Smooth muscle cell (in vitro differentiated cells): ENCODE results near the gene CIAO2A. TPM values are rescaled to one million over a fixed set of nuclear protein-coding genes. Genes with fewer than 3 reads are reported as not detected.

Source experiments
- DNase-seq: peaks from one replicate; lab custom pipeline; 2025; ENCODE audit not compliant: unreplicated experiment; lab: John Stamatoyannopoulos, UW
- H2AFZ ChIP-seq: fragments of 200-600 bp; sonication (generic); 2 replicates; pipeline ENCODE4 v1.6.0; 2016; ENCODE audit warnings: antibody characterized with exemption, low read depth, mild to moderate bottlenecking
- H3F3A ChIP-seq: fragments of 200-600 bp; sonication (generic); 2 replicates; pipeline ENCODE4 v1.6.0; 2017; ENCODE audit warnings: antibody characterized with exemption, low read depth
- H3K27ac ChIP-seq: fragments of 200-600 bp; sonication (generic); 2 replicates; pipeline ENCODE4 v1.5.1; 2016; ENCODE audit warnings: low read depth, mild to moderate bottlenecking
- H3K27me3 ChIP-seq: fragments of 200-600 bp; sonication (generic); 2 replicates; pipeline ENCODE4 v1.6.1; 2016; ENCODE audit warnings: low read depth, mild to moderate bottlenecking
- H3K36me3 ChIP-seq: fragments of 200-600 bp; sonication (generic); 2 replicates; pipeline ENCODE4 v1.5.1; 2016; ENCODE audit warnings: low read depth
- H3K4me1 ChIP-seq: fragments of 200-600 bp; sonication (generic); 2 replicates; pipeline ENCODE4 v1.5.1; 2016; ENCODE audit warnings: low read depth
- H3K4me2 ChIP-seq: fragments of 200-600 bp; sonication (generic); 2 replicates; pipeline ENCODE4 v1.6.0; 2016; ENCODE audit warnings: mild to moderate bottlenecking
- H3K4me3 ChIP-seq: fragments of 200-600 bp; sonication (generic); 2 replicates; pipeline ENCODE4 v1.5.1; 2016; ENCODE audit warnings: mild to moderate bottlenecking
- H3K79me2 ChIP-seq: fragments of 200-600 bp; sonication (generic); 2 replicates; pipeline ENCODE4 v1.6.0; 2016; ENCODE audit warnings: low read depth, mild to moderate bottlenecking
- H3K9ac ChIP-seq: fragments of 200-600 bp; sonication (generic); 2 replicates; pipeline ENCODE4 v1.6.0; 2016; ENCODE audit warnings: low read depth
- H3K9me3 ChIP-seq: fragments of 200-600 bp; sonication (generic); replicated peaks from 2 replicates; pipeline ENCODE4 v1.5.1; 2016; ENCODE audit warnings: low read depth
- H4K20me1 ChIP-seq: fragments of 200-600 bp; sonication (generic); 2 replicates; pipeline ENCODE4 v1.6.0; 2016; ENCODE audit warnings: low read depth
- CTCF ChIP-seq: fragments of 200-600 bp; sonication (generic); IDR thresholded peaks from 2 replicates; pipeline ENCODE4 v1.5.1; 2017; ENCODE audit warnings: borderline replicate concordance, mild to moderate bottlenecking, antibody characterized with exemption; ENCODE audit not compliant: insufficient read depth, poor library complexity, severe bottlenecking
- WGBS: methylation state at CpG from one replicate; pipeline ENCODE4 v1.1.7; 2016; ENCODE audit warnings: low lambda C conversion rate; 5-methylcytosine and 5-hydroxymethylcytosine counted together
- polyA plus RNA-seq: library from polyadenylated mRNA; unstranded; fragments of >200 nt; fragmentation: Nextera tagmentation; extraction: Ambion mirVana; gene quantifications from 2 replicates; pipeline ENCODE4 v1.2.1, GENCODE V29; 2016
- small RNA-seq: library from RNA; depleted of rRNA; stranded (forward); fragments of <200 nt; gene quantifications from one replicate; pipeline ENCODE3, GENCODE V24; 2014
- total RNA-seq: library from RNA; depleted of rRNA; stranded (reverse); fragments of >200 nt; gene quantifications from 2 replicates; pipeline ENCODE4 v1.2.3, GENCODE V29; 2014

CIAO2A gene
- total and polyA plus RNA-seq, 2 experiments from 2014 or later, result 110 to 123 TPM

GRCh38 chr15:64024172-64025050 lies 69.2 kb downstream of the CIAO2A start:
- no peak for DNase-seq
- Histone ChIP-seq H3K4me1 (peaks cover 3% of the 10 kb centered on the region), H4K20me1 (no peaks in the 10 kb centered on the region), H3K27me3 (no peaks in the 10 kb centered on the region), H3K4me2 (no peak overlapping the region), H3K9me3 (no peaks in the 10 kb centered on the region), H3F3A (no peaks in the 10 kb centered on the region), H3K4me3 (no peak overlapping the region), H2AFZ (no peak overlapping the region), H3K27ac (no peak overlapping the region), H3K9ac (no peak overlapping the region), H3K79me2 (no peaks in the 10 kb centered on the region), H3K36me3 (no peaks in the 10 kb centered on the region)
- WGBS, result 82% methylated on average over 5 of the region's 5 CpGs
- TF ChIP-seq CTCF, result no peak

GRCh38 chr15:64023220-64023619 lies 70.4 kb downstream of the CIAO2A start:
- H3K4me2 ChIP-seq, result no peak overlapping the region
- no peaks in the 10 kb centered on the region for H3K36me3 ChIP-seq
- H3K27me3 ChIP-seq, result no peaks in the 10 kb centered on the region
- H2AFZ ChIP-seq, result no peak overlapping the region
- WGBS, result 84% methylated on average over 1 of the region's 1 CpG
- no peaks in the 10 kb centered on the region for H3K9me3 ChIP-seq
- no peak overlapping the region for H3K9ac ChIP-seq
- H3F3A ChIP-seq, result no peaks in the 10 kb centered on the region
- H3K4me3 ChIP-seq, result no peak overlapping the region
- TF ChIP-seq CTCF, result no peak
- no peaks in the 10 kb centered on the region for H4K20me1 ChIP-seq
- no peak for DNase-seq
- H3K27ac ChIP-seq, result no peak overlapping the region
- H3K4me1 ChIP-seq, result no peaks in the 10 kb centered on the region
- H3K79me2 ChIP-seq, result no peaks in the 10 kb centered on the region

- no peak overlapping the region for H3K4me3 ChIP-seq
- no peaks in the 10 kb centered on the region for H3F3A ChIP-seq
- H2AFZ ChIP-seq, result no peak overlapping the region
- no peaks in the 10 kb centered on the region for H3K79me2 ChIP-seq
- no peaks in the 10 kb centered on the region for H3K4me1 ChIP-seq
- no peak for TF ChIP-seq CTCF
- no peaks in the 10 kb centered on the region for H3K36me3 ChIP-seq
- 93% methylated on average over 6 of the region's 6 CpGs for WGBS
- H3K9me3 ChIP-seq, result no peaks in the 10 kb centered on the region
- no peaks in the 10 kb centered on the region for H4K20me1 ChIP-seq
- no peak for DNase-seq
- no peaks in the 10 kb centered on the region for H3K27me3 ChIP-seq
- no peak overlapping the region for H3K27ac ChIP-seq
- H3K4me2 ChIP-seq, result no peak overlapping the region
- H3K9ac ChIP-seq, result no peak overlapping the region
These were observed 71.1 kb downstream of the CIAO2A start for GRCh38 chr15:64022571-64022970.

Small RNA genes lying within 50 kb of the gene (small RNA-seq; reads per million reads assigned to genes)
- not detected for gene RF00019

Other genes starting within 250 kb of the CIAO2A start
- gene DAPK2, start 47.4 kb downstream of the CIAO2A start, total RNA-seq, result not detected in 2 replicates
- gene DAPK2, start 47.4 kb downstream of the CIAO2A start, polyA plus RNA-seq, result not detected in 2 replicates
- 33.8 and 36.0 TPM in 2 replicates for gene SNX1, start 2.1 kb upstream of the CIAO2A start, total RNA-seq
- 41.2 and 47.8 TPM in 2 replicates for gene SNX1, start 2.1 kb upstream of the CIAO2A start, polyA plus RNA-seq
- gene SNX22, start 57.9 kb upstream of the CIAO2A start, total RNA-seq, result 0.67 TPM in 1 of 2 replicates, not detected in the other
- gene SNX22, start 57.9 kb upstream of the CIAO2A start, polyA plus RNA-seq, result 1.8 and 1.9 TPM in 2 replicates
- 880 and 890 TPM in 2 replicates for gene PPIB, start 69.2 kb upstream of the CIAO2A start, total RNA-seq
- 1,549 and 1,897 TPM in 2 replicates for gene PPIB, start 69.2 kb upstream of the CIAO2A start, polyA plus RNA-seq